Caco-2 (cell line): ENCODE data around the gene FOXP1. TPM values are rescaled to one million over a fixed set of nuclear protein-coding genes. Genes with fewer than 3 reads are reported as not detected.
A peak's percentile ranks its signal among the peaks of the same experiment; 100 is the strongest.

Experiments
- BruUV-seq: library from RNA; stranded (reverse); fragments of 400-500 nt; replicated peaks from 2 replicates; lab custom pipeline; 2021; lab: Mats Ljungman, UMichigan
- CTCF ChIA-PET: fragments of 300-600 bp; sonication (Branson Sonifier 250); formaldehyde crosslinking; loops from one replicate; lab custom pipeline; 2022; ENCODE audit warnings: antibody characterized with exemption; lab: Charles Lee
- POLR2A ChIA-PET: fragments of 300-600 bp; sonication (Branson Sonifier 250); formaldehyde crosslinking; loops from one replicate; lab custom pipeline; 2022; ENCODE audit warnings: antibody characterized with exemption; lab: Charles Lee
- DNase-seq, 2 experiments: peaks; one replicate each; pipeline versions ENCODE4 v3.0.0 to v3.0.0-alpha.2; 2020 to 2022
- H3K27me3 ChIP-seq: replicated peaks from 2 replicates; pipeline ENCODE4 v1.6.0; 2011; ENCODE audit warnings: low read length; ENCODE audit not compliant: control insufficient read depth, insufficient read depth
- H3K36me3 ChIP-seq: 2 replicates; pipeline ENCODE4 v1.5.1; 2011; ENCODE audit warnings: low read length; ENCODE audit not compliant: control insufficient read depth, insufficient read depth
- H3K4me1 ChIP-seq: fragments of 250-450 bp; sonication (Bioruptor Pico); 2 replicates; pipeline ENCODE4 v1.5.1; 2020; ENCODE audit warnings: mild to moderate bottlenecking
- H3K4me3 ChIP-seq: 2 replicates; pipeline ENCODE4 v1.5.1; 2011; ENCODE audit warnings: low read depth, mild to moderate bottlenecking, control low read depth, low read length
- H3K9me3 ChIP-seq: fragments of 250-450 bp; sonication (Bioruptor Pico); 2 replicates; pipeline ENCODE4 v1.5.1; 2020; ENCODE audit warnings: mild to moderate bottlenecking, moderate library complexity
- H3K27ac Mint-ChIP-seq: one replicate; pipeline ENCODE4 v1.8.0; 2022; ENCODE audit warnings: mixed read lengths; ENCODE audit not compliant: unreplicated experiment
- H3K27me3 Mint-ChIP-seq: one replicate; pipeline ENCODE4 v1.8.0; 2022; ENCODE audit warnings: mixed read lengths; ENCODE audit not compliant: insufficient read depth, unreplicated experiment
- H3K36me3 Mint-ChIP-seq: one replicate; pipeline ENCODE4 v1.8.0; 2022; ENCODE audit warnings: mild to moderate bottlenecking, mixed read lengths; ENCODE audit not compliant: insufficient read depth, unreplicated experiment
- H3K4me1 Mint-ChIP-seq: one replicate; pipeline ENCODE4 v1.8.0; 2022; ENCODE audit warnings: low read depth, mixed read lengths; ENCODE audit not compliant: unreplicated experiment
- H3K4me3 Mint-ChIP-seq: one replicate; pipeline ENCODE4 v1.8.0; 2022; ENCODE audit warnings: mild to moderate bottlenecking, moderate library complexity, mixed read lengths; ENCODE audit not compliant: unreplicated experiment
- H3K9me3 Mint-ChIP-seq: one replicate; pipeline ENCODE4 v1.8.0; 2022; ENCODE audit warnings: mixed read lengths; ENCODE audit not compliant: unreplicated experiment
- CTCF ChIP-seq, 2 experiments: fragments of 200-600 bp in 1 of 2; IDR thresholded peaks; 1 replicate in 1 of 2; 2 replicates in 1 of 2; pipeline versions ENCODE4 v1.5.1 to v1.8.0; 2011 to 2022; ENCODE audit warnings: antibody characterized with exemption in 1 of 2, control low read depth in 1 of 2, inconsistent platforms in 1 of 2, low read depth in 1 of 2, low read length in 1 of 2, mild to moderate bottlenecking in 1 of 2, moderate library complexity in 1 of 2; ENCODE audit not compliant: insufficient read depth in 1 of 2, severe bottlenecking in 1 of 2, unreplicated experiment in 1 of 2
- intact Hi-C: fragments of 100-400 bp; cut with micrococcal nuclease; formaldehyde crosslinking; loops from one replicate; pipeline ENCODE4 v1.10.0; 2022; ENCODE audit not compliant: unreplicated experiment
- total RNA-seq: library from RNA; stranded (reverse); gene quantifications from 2 replicates; pipeline ENCODE4 v1.2.3, GENCODE V29; 2022

FOXP1 gene
- total RNA-seq, 1 experiment from 2014 or later: 131 TPM

GRCh38 chr3:71129611-71130431 is 453.7 kb downstream of the FOXP1 start:
- ChIA-PET POLR2A (interaction anchor here (1.0 kb wide), 1 partner anchor 78 kb away, joined by 3 read pairs; no protein-coding TSS in a partner anchor), CTCF (interaction anchor here (0.6 kb wide), 1 partner anchor 79 kb away, joined by 4 read pairs; no protein-coding TSS in a partner anchor)
- Mint-ChIP-seq H3K4me3 (peak overlapping the region; percentile 94), H3K27me3 (no peaks in the 10 kb centered on the region), H3K9me3 (no peaks in the 10 kb centered on the region), H3K36me3 (peaks cover 8% of the 10 kb centered on the region), H3K4me1 (peaks cover 37% of the 10 kb centered on the region), H3K27ac (peak overlapping the region; percentile 83)
- intact Hi-C loops: loop anchor here (1.0 to 2.0 kb wide), 4 partner anchors 10 to 175 kb away; no protein-coding TSS in a partner anchor
- TF ChIP-seq CTCF (IDR thresholded peaks at IDR 0.05; ENCODE audit: insufficient read depth in 1 of 2, low read depth in 1 of 2, low read length in 1 of 2, severe bottlenecking in 1 of 2, unreplicated experiment in 1 of 2): no peak
- Histone ChIP-seq H3K4me1 (peaks cover 64% of the 10 kb centered on the region), H3K9me3 (no peaks in the 10 kb centered on the region), H3K4me3 (peak overlapping the region; percentile 50), H3K27me3 (no peaks in the 10 kb centered on the region), H3K36me3 (no peaks in the 10 kb centered on the region; the same call in 1 of the 2 replicates)
- DNase-seq: no peak
- BruUV-seq: TSS peak; percentile 25

- peaks cover 56% of the 10 kb centered on the region for H3K4me1 ChIP-seq
- BruUV-seq: no TSS peak
Observed at GRCh38 chr3:71128961-71129360, 454.6 kb downstream of the FOXP1 start.

More at GRCh38 chr3:71128961-71129360, 454.6 kb downstream of the FOXP1 start:
- Mint-ChIP-seq H3K9me3 (no peaks in the 10 kb centered on the region), H3K27me3 (no peaks in the 10 kb centered on the region), H3K4me3 (peak overlapping the region; percentile 94), H3K27ac (peak overlapping the region; percentile 83), H3K36me3 (peaks cover 8% of the 10 kb centered on the region), H3K4me1 (peaks cover 31% of the 10 kb centered on the region)
- Histone ChIP-seq H3K36me3 (no peaks in the 10 kb centered on the region; the same call in 1 of the 2 replicates), H3K27me3 (no peaks in the 10 kb centered on the region), H3K9me3 (no peaks in the 10 kb centered on the region), H3K4me3 (peak overlapping the region; percentile 50)
- intact Hi-C loops: no loop called here
- DNase-seq: no peak
- POLR2A ChIA-PET: no interaction called here
- CTCF ChIA-PET: interaction anchor here (0.6 kb wide), 1 partner anchor 80 kb away, joined by 4 read pairs; no protein-coding TSS in a partner anchor
- TF ChIP-seq CTCF (IDR thresholded peaks at IDR 0.05; ENCODE audit: insufficient read depth in 1 of 2, low read depth in 1 of 2, low read length in 1 of 2, severe bottlenecking in 1 of 2, unreplicated experiment in 1 of 2): no peak
